IMR-90 (cell line): Measurements from ENCODE around the gene DACH1. TPM values are rescaled to one million over a fixed set of nuclear protein-coding genes. Genes with fewer than 3 reads are reported as not detected.

Experiments
- ATAC-seq: fragments of 200-7000 bp; cut with Tn5 transposase; 2 replicates; pipeline ENCODE4 v1.9.1; 2020; ENCODE audit warnings: low read depth, mild to moderate bottlenecking, moderate library complexity
- BruUV-seq: library from RNA; stranded (reverse); fragments of 400-500 nt; replicated peaks from 2 replicates; lab custom pipeline; 2021; lab: Mats Ljungman, UMichigan
- CTCF ChIA-PET: fragments of 300-600 bp; formaldehyde crosslinking; extraction: SDS; loops from one replicate; lab custom pipeline; 2021; ENCODE audit warnings: antibody characterized with exemption; lab: Yijun Ruan, JAX
- POLR2A ChIA-PET: fragments of 300-600 bp; sonication (Branson Sonifier 250); formaldehyde crosslinking; loops from one replicate; lab custom pipeline; 2022; ENCODE audit warnings: antibody characterized with exemption; ENCODE audit not compliant: unreplicated experiment; lab: Charles Lee
- DNase-seq: peaks from one replicate; pipeline ENCODE4 v3.0.0; 2013
- H2AFZ ChIP-seq: replicated peaks from 2 replicates; pipeline ENCODE3; 2013; ENCODE audit warnings: low read length, mild to moderate bottlenecking; ENCODE audit not compliant: poor library complexity
- H2AK5ac ChIP-seq: 2 replicates; pipeline ENCODE4 v1.6.1; 2013; ENCODE audit warnings: low read depth, low read length, inconsistent platforms
- H2AK9ac ChIP-seq: replicated peaks from 2 replicates; pipeline ENCODE3; 2013; ENCODE audit warnings: mild to moderate bottlenecking, low read depth, low read length, moderate library complexity; ENCODE audit not compliant: poor library complexity
- H2BK120ac ChIP-seq: 2 replicates; pipeline ENCODE4 v1.6.1; 2013; ENCODE audit warnings: low read depth, low read length, inconsistent platforms
- H2BK15ac ChIP-seq: 3 replicates; pipeline ENCODE4 v1.6.1; 2013; ENCODE audit warnings: low read depth, low read length, inconsistent platforms
- H2BK20ac ChIP-seq: 2 replicates; pipeline ENCODE4 v1.6.1; 2013; ENCODE audit warnings: low read depth, mild to moderate bottlenecking, inconsistent platforms, low read length, moderate library complexity
- H2BK5ac ChIP-seq: 2 replicates; pipeline ENCODE4 v1.6.1; 2013; ENCODE audit warnings: mild to moderate bottlenecking, low read depth, low read length, inconsistent platforms; ENCODE audit not compliant: poor library complexity, severe bottlenecking
- H3K14ac ChIP-seq: replicated peaks from 2 replicates; pipeline ENCODE4 v1.6.1; 2013; ENCODE audit warnings: low read depth, low read length, inconsistent platforms
- H3K18ac ChIP-seq: 2 replicates; pipeline ENCODE4 v1.6.1; 2013; ENCODE audit warnings: low read depth, low read length, control low read depth
- H3K23ac ChIP-seq: 2 replicates; pipeline ENCODE4 v1.6.1; 2013; ENCODE audit warnings: low read depth, low read length, inconsistent platforms
- H3K27ac ChIP-seq: 2 replicates; pipeline ENCODE4 v1.5.1; 2013; ENCODE audit warnings: mild to moderate bottlenecking, control low read depth, low read length; ENCODE audit not compliant: insufficient read depth
- H3K27me3 ChIP-seq: 2 replicates; pipeline ENCODE4 v1.6.1; 2013; ENCODE audit warnings: low read length; ENCODE audit not compliant: control insufficient read depth, insufficient read depth
- H3K36me3 ChIP-seq: 2 replicates; pipeline ENCODE4 v1.6.1; 2013; ENCODE audit warnings: low read length, mixed read lengths; ENCODE audit not compliant: control insufficient read depth, insufficient read depth
- H3K4ac ChIP-seq: 2 replicates; pipeline ENCODE4 v1.6.1; 2013; ENCODE audit warnings: low read depth, low read length, inconsistent platforms
- H3K4me1 ChIP-seq: 2 replicates; pipeline ENCODE4 v1.6.1; 2013; ENCODE audit warnings: low read length, mixed read lengths; ENCODE audit not compliant: control insufficient read depth, insufficient read depth
- H3K4me2 ChIP-seq: 2 replicates; pipeline ENCODE4 v1.6.1; 2013; ENCODE audit warnings: low read depth, mild to moderate bottlenecking, control low read depth, low read length, moderate library complexity
- H3K4me3 ChIP-seq: 2 replicates; pipeline ENCODE4 v1.5.1; 2013; ENCODE audit warnings: low read depth, mild to moderate bottlenecking, control low read depth, low read length, moderate library complexity; ENCODE audit not compliant: insufficient read depth
- H3K56ac ChIP-seq: 2 replicates; pipeline ENCODE4 v1.6.1; 2013; ENCODE audit warnings: low read length, inconsistent platforms; ENCODE audit not compliant: insufficient read depth; ENCODE audit errors: extremely low read depth
- H3K79me1 ChIP-seq, 2 experiments: 2 replicates each; pipeline ENCODE4 v1.6.1; 2013; ENCODE audit warnings: low read length in 2 of 2, inconsistent platforms in 1 of 2, low read depth in 1 of 2
- H3K9ac ChIP-seq: 2 replicates; pipeline ENCODE4 v1.6.1; 2013; ENCODE audit warnings: low read depth, low read length, control low read depth
- H3K9me1 ChIP-seq: 2 replicates; pipeline ENCODE4 v1.6.1; 2013; ENCODE audit warnings: low read length, inconsistent platforms; ENCODE audit not compliant: insufficient read depth
- H3K9me3 ChIP-seq: 2 replicates; pipeline ENCODE4 v1.6.1; 2013; ENCODE audit warnings: low read length; ENCODE audit not compliant: control insufficient read depth, insufficient read depth
- H4K20me1 ChIP-seq: 2 replicates; pipeline ENCODE4 v1.6.1; 2013; ENCODE audit warnings: low read length, inconsistent platforms; ENCODE audit not compliant: insufficient read depth
- H4K5ac ChIP-seq: 2 replicates; pipeline ENCODE4 v1.6.1; 2013; ENCODE audit warnings: mild to moderate bottlenecking, low read depth, low read length, control low read depth
- H4K8ac ChIP-seq, 2 experiments: 2 replicates each; pipeline ENCODE4 v1.6.1; 2013; ENCODE audit warnings: low read depth in 2 of 2, low read length in 2 of 2, control low read depth in 1 of 2, inconsistent platforms in 1 of 2
- H4K91ac ChIP-seq: 2 replicates; pipeline ENCODE4 v1.6.1; 2013; ENCODE audit warnings: low read depth, low read length, inconsistent platforms; ENCODE audit not compliant: insufficient read depth
- BHLHE40 ChIP-seq: fragments of 150-350 bp; IDR thresholded peaks from 2 replicates; pipeline ENCODE4 v1.6.1; 2016; ENCODE audit warnings: mild to moderate bottlenecking, low read depth, low read length
- CEBPB ChIP-seq: IDR thresholded peaks from 2 replicates; pipeline ENCODE4 v1.6.1; 2012; ENCODE audit warnings: low read depth, low read length, improper control_type of control experiment
- CHD1 ChIP-seq: IDR thresholded peaks from 2 replicates; pipeline ENCODE4 v1.6.1; 2012; ENCODE audit warnings: low read depth, low read length, improper control_type of control experiment
- CTCF ChIP-seq: conservative IDR thresholded peaks from 2 replicates; pipeline ENCODE4 v1.5.1; 2012; ENCODE audit warnings: mild to moderate bottlenecking, low read depth, low read length, improper control_type of control experiment
- ELK1 ChIP-seq: fragments of 150-350 bp; IDR thresholded peaks from 2 replicates; pipeline ENCODE4 v1.6.1; 2016; ENCODE audit warnings: low read depth, mild to moderate bottlenecking, low read length, moderate library complexity, borderline replicate concordance
- FOS ChIP-seq: fragments of 150-350 bp; IDR thresholded peaks from 2 replicates; pipeline ENCODE4 v1.6.1; 2016; ENCODE audit warnings: low read depth, low read length
- MAFK ChIP-seq: IDR thresholded peaks from 2 replicates; pipeline ENCODE4 v1.6.1; 2012; ENCODE audit warnings: low read depth, low read length, improper control_type of control experiment
- MAZ ChIP-seq: IDR thresholded peaks from 2 replicates; pipeline ENCODE4 v1.6.1; 2012; ENCODE audit warnings: low read depth, mild to moderate bottlenecking, low read length, improper control_type of control experiment, moderate library complexity, borderline replicate concordance
- MXI1 ChIP-seq: IDR thresholded peaks from 2 replicates; pipeline ENCODE4 v1.6.1; 2012; ENCODE audit warnings: low read depth, mild to moderate bottlenecking, low read length, moderate library complexity, borderline replicate concordance
- NFE2L2 ChIP-seq: fragments of 150-350 bp; IDR thresholded peaks from 2 replicates; pipeline ENCODE4 v1.6.1; 2016; ENCODE audit warnings: low read depth, mild to moderate bottlenecking, low read length
- POLR2A ChIP-seq: IDR thresholded peaks from 2 replicates; pipeline ENCODE4 v1.6.1; 2012; ENCODE audit warnings: mild to moderate bottlenecking, low read depth, low read length
- RAD21 ChIP-seq: IDR thresholded peaks from 2 replicates; pipeline ENCODE4 v1.6.1; 2012; ENCODE audit warnings: low read length, improper control_type of control experiment
- RCOR1 ChIP-seq: IDR thresholded peaks from 2 replicates; pipeline ENCODE4 v1.6.1; 2012; ENCODE audit warnings: mild to moderate bottlenecking, low read length, improper control_type of control experiment; ENCODE audit not compliant: insufficient replicate concordance
- RFX5 ChIP-seq: IDR thresholded peaks from 2 replicates; pipeline ENCODE4 v1.8.0; 2012; ENCODE audit warnings: low read depth, mild to moderate bottlenecking, low read length, moderate library complexity
- SMC3 ChIP-seq: fragments of 150-350 bp; IDR thresholded peaks from 2 replicates; pipeline ENCODE4 v1.6.1; 2016; ENCODE audit warnings: low read depth, mild to moderate bottlenecking, antibody characterized with exemption, low read length, moderate library complexity
- USF2 ChIP-seq: fragments of 150-350 bp; IDR thresholded peaks from 2 replicates; pipeline ENCODE4 v1.6.1; 2017; ENCODE audit warnings: mild to moderate bottlenecking, antibody characterized with exemption, low read length, low read depth
- WGBS, 2 experiments: methylation state at CpG; one replicate each; pipeline versions ENCODE4 v1.1.5 to v1.1.7; 2013; ENCODE audit warnings: missing lambda C conversion rate in 2 of 2; ENCODE audit not compliant: insufficient read length in 1 of 2; ENCODE audit errors: extremely low coverage in 2 of 2; 5-methylcytosine and 5-hydroxymethylcytosine counted together
- dilution Hi-C: fragments of 300-500 bp; cut with HindIII; formaldehyde crosslinking; loops from one replicate; pipeline ENCODE4 v1.14.3; 2018; ENCODE audit warnings: low sequenced_read_pairs; ENCODE audit not compliant: unreplicated experiment
- in situ Hi-C: fragments of 300-500 bp; cut with MboI; formaldehyde crosslinking; loops from 3 replicates; pipeline ENCODE4 v1.14.3; 2019; ENCODE audit warnings: low sequenced_read_pairs, inconsistent platforms, mixed read lengths
- intact Hi-C: fragments of 100-400 bp; cut with micrococcal nuclease; formaldehyde crosslinking; loops from 2 replicates; pipeline ENCODE4 v1.10.0; 2022
- polyA plus RNA-seq, 3 experiments: library from polyadenylated mRNA; depleted of rRNA; stranded (reverse); fragments of >200 nt; gene quantifications; 2 replicates each; pipeline ENCODE4 v1.2.3, GENCODE V29; 2012; ENCODE audit warnings: low replicate concordance in 1 of 3
- total RNA-seq: library from RNA; depleted of rRNA; stranded (reverse); fragments of >200 nt; gene quantifications from 2 replicates; pipeline ENCODE4 v1.2.3, GENCODE V29; 2012

The DACH1 gene
- total and polyA plus RNA-seq, 2 of the 4 experiments (the other 2 are of a cell fraction) = not detected

- no peak overlapping the region for H2BK5ac ChIP-seq
- H3K14ac ChIP-seq = no peak overlapping the region
- ChIA-PET CTCF (no interaction called here), POLR2A (no interaction called here)
- H3K27me3 ChIP-seq = no peaks in the 10 kb centered on the region
- H3K4me2 ChIP-seq = no peak overlapping the region
- H3K79me1 ChIP-seq = no peaks in the 10 kb centered on the region
- no peaks in the 10 kb centered on the region for H3K4me1 ChIP-seq
- no peak overlapping the region for H4K8ac ChIP-seq
- H3K27ac ChIP-seq = no peak overlapping the region
- no peak overlapping the region for H3K4me3 ChIP-seq
- dilution Hi-C loops (no loop called here), in situ Hi-C loops (no loop called here), intact Hi-C loops (no loop called here)
- H4K5ac ChIP-seq = no peak overlapping the region
- H2BK120ac ChIP-seq = no peak overlapping the region
- no peak for ATAC-seq
- no peak overlapping the region for H3K4ac ChIP-seq
- no CpG with 5 or more reads among the region's 2 CpGs for WGBS, 2 experiments
- no peak overlapping the region for H3K18ac ChIP-seq
- H3K9ac ChIP-seq = no peak overlapping the region
- no peaks in the 10 kb centered on the region; the same call in 1 of the 2 replicates for H3K9me3 ChIP-seq
- H3K36me3 ChIP-seq = no peaks in the 10 kb centered on the region
- no peak overlapping the region for H3K23ac ChIP-seq
- H2BK15ac ChIP-seq = no peak overlapping the region
- H2AK9ac ChIP-seq = no peak overlapping the region
- no TSS peak for BruUV-seq
- TF ChIP-seq SMC3 (no peak), MAZ (no peak), CTCF (no peak), NFE2L2 (no peak), FOS (no peak), CEBPB (no peak), USF2 (no peak), RAD21 (no peak), BHLHE40 (no peak), ELK1 (no peak), MXI1 (no peak), RFX5 (no peak), MAFK (no peak), CHD1 (no peak), RCOR1 (no peak), POLR2A (no peak)
- H4K20me1 ChIP-seq = no peaks in the 10 kb centered on the region
- H3K9me1 ChIP-seq = no peaks in the 10 kb centered on the region
- H2BK20ac ChIP-seq = no peak overlapping the region
- no peak overlapping the region for H3K56ac ChIP-seq
- DNase-seq = no peak
- H2AK5ac ChIP-seq = no peak overlapping the region
- H2AFZ ChIP-seq = no peak overlapping the region
- no peak overlapping the region for H4K91ac ChIP-seq
These were observed 454.8 kb downstream of the DACH1 start for GRCh38 chr13:71412231-71412630.
